GF-D8 (cell line): ENCODE results near the gene ATXN7L1.
"Not testable (repeated sequence)": the region's sequence is repeated elsewhere in the genome, so short reads cannot be mapped to it uniquely, and the experiment has no call there.

Experiments used
- DNase-seq: peaks from one replicate; lab custom pipeline; 2025; lab: John Stamatoyannopoulos, UW

ATXN7L1 gene

GRCh38 chr7:105743351-105744090 lies 132.9 kb downstream of the ATXN7L1 start:
- DNase-seq, result no peak

DNA sequence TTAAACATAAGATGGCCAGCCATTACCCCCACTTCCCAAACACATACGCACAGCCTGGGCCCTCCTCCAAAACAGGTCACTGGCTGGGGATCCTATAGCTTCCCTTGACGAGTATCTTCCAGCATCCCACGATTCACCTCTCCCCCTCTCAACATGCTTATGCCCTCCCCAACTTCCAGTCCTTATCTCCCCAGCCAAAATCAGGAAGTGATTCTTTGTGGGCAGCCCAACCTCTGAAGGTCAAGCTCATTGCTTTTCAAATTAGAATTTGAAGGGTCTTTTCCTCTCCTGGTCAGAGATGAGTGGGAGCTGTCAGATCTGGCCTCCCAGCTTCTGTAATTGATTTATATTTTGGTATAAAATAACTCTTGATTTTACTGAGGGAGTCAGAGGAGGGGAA lies 133.6 kb downstream of the ATXN7L1 start:
- DNase-seq, result no peak

DNA sequence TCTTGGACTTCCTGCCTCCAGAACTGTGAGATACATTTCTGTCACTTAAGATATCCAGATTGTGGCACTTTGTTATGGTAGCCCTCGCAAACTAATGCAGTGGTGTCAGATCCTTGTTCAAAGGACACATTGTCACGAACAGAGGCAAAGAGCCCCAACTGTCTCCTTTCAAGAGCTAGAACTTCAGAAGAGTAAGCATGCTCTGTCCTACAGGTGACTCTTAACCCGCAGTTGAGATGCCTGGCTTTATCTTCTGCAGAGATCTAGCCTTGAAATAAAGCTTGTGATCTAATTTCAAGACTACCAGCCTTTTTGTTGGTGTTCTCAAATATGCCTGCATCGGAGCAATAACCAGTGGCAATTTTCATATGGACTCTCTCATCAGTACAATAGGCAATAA lies 134.4 kb downstream of the ATXN7L1 start:
- DNase-seq, result no peak

DNA sequence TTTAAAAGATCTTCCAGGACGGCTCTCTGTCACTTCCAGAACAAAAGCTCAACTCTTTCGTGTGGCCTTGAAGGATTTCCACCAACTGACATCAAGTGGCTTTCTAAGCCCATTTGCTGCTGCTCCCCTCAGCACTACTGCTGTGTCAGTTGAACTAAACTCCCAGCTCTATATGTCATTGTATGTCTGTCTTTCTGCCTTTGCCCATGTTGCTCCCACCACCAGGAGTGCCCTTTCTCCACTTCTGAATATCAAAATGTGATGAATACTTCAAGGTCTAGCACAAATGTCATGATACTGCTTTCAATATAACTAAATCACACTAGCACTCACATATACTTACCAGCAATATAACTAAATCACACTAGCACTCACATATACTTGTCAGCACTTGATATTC lies 138.3 kb downstream of the ATXN7L1 start:
- no peak for DNase-seq

DNA sequence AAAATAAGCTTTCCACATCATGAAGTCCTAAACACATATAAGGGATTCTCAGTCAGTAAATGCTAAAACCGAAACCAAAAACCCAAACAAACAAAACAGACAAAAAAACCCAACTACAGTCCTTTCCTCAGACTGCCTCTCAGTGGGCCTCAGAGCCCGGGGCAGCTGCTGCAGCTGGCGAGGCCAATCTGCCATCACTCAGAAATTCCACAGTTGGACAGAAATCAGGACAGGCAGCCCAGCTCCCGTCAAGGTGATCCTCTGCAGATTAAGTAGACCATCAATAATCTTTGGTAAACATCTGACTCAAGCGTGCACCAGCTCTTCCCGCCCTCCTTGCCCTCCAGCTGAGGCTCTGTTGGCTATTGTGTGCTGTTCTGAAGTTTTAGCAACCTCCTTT lies 142.2 kb downstream of the ATXN7L1 start:
- no peak for DNase-seq

DNA sequence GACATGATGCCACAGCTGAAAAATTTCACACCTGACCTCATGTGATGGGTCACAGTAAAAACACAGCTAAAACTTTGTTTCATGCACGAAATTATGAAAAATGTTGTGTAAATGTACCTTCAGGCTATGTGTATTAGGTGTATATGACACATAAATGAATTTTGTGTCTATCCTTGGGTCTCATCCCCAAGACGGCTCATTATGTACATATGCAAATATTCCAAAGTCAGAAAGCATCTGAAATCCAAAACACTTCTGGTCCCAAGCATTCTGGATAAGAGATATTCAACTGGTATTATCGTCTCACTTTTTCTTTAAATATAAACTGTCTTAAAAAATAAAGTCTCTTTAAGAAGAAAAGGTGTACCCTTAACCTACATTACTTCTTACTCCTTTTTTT lies 145.4 kb downstream of the ATXN7L1 start:
- no peak for DNase-seq

DNA sequence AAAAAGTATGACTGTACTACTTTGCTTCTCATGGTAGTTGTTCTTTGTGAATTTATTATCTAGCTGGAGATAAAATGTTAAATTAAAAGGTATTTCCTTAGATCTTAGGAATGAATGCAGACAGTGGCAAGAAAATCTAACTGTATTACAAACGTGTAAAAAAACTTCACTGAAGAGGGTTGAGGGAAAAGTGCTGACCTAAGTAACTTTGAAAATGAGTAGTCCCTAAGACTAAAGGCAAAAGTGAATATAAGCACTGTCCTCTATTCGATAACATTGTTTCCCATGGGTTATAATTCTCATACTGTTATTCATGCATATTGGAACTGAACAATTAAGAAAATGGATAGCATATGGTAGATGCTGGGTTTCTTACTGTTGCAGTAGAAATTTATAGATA lies 148.4 kb downstream of the ATXN7L1 start:
- no peak for DNase-seq

- DNase-seq, result no peak
Observed at GRCh38 chr7:105724688-105725087, 151.7 kb downstream of the ATXN7L1 start.

DNA sequence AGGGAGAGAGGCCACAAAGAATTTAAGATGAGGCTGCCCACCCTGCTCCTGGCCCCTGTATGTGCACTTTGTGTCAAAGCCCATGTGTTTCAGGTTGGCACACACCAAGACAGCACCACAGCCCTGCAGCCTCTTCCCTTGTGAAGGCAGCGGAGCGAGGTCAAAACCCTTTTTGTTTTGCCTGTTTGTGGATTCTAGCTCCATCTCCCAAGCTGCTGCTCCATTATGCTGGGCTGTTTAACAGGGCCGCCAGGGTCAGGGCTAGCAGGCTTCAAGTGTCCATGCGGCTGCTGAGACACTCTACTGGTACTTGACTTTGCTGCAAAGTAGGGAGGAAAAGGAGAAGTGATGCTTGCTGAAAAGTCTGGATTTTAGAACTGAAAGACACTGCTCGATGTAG lies 152.8 kb downstream of the ATXN7L1 start:
- no peak for DNase-seq

DNA sequence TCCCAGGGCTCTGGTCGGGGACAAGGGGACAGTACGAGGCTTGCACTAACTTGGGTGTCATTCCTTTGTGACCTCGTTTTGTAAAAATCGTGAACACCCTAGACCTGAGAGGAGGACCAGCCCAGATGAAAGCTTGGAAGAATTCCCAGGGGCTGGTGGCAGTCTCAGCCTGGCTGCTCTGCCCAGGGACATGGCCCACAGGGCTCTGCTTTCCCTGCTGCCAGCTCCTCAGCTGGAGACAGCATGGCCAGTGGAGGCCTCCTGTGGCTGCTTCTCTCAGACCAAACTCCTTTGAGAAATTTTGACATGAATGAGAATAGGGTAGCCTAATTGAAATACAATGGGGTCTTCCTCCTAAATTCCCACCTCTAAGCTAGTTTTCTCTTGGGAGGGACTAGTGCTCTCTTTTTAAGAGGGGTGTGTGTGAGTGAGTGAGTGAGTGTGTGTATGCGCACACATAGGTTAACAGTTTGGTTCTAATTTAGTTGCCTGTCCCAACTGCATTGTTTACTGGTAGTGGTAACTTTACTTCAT lies 154.8 kb downstream of the ATXN7L1 start:
- no peak for DNase-seq

DNA sequence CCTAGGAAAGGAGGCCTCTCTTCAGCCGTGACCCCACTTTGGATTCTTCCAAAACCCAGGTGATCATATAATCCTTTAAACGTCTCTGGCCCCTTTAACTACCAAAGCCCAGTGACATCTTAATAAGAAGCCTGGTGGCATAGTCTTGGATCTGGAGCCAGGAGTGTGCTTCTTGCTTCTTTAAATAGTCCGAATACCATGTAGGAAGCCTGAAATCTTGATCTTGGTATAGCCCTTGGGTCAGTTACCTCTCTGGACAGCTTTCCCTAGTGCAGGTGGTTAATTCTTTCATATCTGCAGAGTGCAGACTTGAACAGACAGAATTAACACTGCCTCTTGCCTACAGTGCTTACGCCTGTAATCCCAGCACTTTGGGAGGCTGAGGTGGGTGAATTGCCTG lies 156.5 kb downstream of the ATXN7L1 start:
- no peak for DNase-seq

DNA sequence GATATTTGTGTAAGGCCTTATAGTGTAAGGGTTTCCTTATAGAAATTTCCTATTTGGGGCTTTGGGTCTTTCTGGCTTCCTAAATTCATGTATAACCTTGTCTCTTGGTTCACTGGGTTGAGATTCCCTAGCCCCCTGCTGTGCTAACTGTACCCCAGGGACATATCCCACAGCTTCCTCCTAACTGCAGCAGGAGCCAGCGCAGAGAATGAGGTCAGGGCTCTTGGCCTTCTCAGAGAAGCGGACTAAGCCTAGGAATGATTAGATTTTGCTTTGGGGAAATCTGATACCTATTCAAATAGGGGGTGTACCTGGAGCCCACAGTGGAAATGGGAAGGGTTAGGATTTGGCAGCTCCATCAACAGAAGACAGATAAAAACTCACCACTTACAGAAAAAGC lies 157.0 kb downstream of the ATXN7L1 start:
- no peak for DNase-seq

DNA sequence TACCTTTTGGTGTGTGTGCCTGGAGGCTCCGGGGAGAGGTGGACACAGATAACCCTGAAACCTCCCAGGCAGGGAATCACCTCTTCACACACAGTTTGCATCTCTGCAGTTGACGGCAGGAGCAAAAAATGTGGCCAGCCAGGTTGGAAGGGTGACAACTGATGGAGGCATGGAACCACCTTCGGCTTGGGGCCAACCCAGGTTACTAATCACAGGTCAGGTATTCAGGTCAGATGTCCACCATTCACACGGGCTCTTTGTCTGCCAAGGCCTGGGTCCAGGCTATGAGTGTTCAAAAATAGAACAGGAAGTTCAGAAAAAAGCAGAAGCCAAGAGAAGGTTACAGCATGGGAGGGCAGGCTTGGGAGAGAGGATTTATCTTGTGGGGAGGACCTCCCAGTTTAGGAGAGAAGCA lies 157.9 kb downstream of the ATXN7L1 start:
- DNase-seq, result no peak

GRCh38 chr7:105715528-105715927 lies 160.9 kb downstream of the ATXN7L1 start:
- DNase-seq, result no peak

DNA sequence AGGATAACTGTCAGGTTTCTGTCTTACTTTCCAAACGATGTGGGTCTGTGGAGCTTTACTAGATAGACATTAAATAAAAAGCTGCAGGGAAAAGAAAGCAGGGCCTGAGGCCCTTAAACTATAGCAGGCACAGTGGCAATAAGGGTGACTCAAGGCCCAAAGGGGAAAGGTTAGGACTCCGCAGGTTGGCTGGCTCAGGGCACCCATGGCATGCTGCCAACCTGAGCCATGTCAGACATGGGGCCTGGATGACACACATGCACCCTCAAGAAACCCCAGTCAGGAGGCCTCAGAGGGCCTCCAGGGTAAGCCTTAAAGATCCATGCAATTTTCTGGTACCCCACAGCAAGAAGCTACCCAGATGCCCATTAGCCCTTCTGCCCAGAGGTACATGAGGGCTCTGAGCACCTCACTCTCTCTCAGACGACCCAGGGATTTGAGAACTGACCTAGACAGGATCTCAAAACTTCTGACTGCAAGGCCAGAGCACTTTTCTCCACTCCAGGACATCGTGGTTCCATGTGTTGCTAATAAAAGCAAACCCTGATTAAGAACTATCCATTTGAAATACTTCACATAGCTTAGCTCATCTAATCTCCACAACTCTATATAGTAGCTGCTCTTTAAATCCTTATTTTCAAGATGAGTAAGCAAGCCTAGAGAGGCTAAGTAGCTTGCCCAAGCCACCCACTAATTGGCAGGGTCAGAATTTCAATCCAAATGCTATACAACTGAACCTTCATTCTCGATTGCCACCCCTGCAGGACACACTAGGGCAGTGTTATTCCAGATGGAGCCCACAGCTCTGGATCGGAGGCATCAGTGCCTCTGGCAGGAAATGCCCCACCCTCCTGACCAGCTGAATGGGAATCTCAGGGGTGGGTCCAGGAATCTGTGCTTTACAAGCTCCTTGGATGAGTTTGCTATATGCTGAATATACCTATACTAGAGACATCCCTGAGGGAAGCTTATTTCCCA lies 162.6 kb downstream of the ATXN7L1 start:
- DNase-seq, result no peak

- DNase-seq, result no peak
Observed at GRCh38 chr7:105712877-105713276, 163.5 kb downstream of the ATXN7L1 start.

- no peak for DNase-seq
Observed at GRCh38 chr7:105711726-105712402, 164.5 kb downstream of the ATXN7L1 start.

DNA sequence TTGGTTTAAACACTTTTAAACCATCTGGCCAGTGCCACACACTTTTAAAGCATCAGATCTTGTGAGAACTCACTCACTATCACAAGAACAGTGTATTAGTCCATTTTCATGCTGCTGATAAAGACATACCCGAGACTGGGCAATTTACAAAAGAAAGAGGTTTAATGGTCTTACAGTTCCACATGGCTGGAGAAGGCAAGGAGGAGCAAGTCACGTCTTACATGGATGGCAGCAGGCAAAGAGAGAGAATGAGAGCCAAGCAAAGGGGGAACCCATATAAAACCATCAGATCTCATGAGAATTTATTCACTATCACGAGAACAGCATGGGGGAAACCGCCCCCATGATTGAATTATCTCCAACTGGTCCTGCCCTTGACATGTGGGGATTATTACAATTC lies 165.7 kb downstream of the ATXN7L1 start:
- DNase-seq, result not testable (repeated sequence)

DNA sequence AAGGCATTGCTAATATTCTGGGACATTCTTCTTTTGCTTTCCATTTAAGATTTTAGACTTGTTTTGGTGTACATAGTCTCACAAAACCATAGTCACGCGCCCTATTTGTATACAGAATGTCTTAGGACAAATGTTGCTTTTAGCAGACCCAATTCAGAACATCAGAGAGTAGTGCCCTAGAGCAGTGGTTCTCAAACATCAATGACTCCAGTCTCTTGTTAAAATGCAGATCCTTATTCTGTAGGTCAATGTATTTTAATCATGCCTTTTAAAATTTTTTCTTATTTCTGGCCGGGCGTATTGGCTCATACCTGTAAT lies 167.7 kb downstream of the ATXN7L1 start:
- no peak for DNase-seq

DNA sequence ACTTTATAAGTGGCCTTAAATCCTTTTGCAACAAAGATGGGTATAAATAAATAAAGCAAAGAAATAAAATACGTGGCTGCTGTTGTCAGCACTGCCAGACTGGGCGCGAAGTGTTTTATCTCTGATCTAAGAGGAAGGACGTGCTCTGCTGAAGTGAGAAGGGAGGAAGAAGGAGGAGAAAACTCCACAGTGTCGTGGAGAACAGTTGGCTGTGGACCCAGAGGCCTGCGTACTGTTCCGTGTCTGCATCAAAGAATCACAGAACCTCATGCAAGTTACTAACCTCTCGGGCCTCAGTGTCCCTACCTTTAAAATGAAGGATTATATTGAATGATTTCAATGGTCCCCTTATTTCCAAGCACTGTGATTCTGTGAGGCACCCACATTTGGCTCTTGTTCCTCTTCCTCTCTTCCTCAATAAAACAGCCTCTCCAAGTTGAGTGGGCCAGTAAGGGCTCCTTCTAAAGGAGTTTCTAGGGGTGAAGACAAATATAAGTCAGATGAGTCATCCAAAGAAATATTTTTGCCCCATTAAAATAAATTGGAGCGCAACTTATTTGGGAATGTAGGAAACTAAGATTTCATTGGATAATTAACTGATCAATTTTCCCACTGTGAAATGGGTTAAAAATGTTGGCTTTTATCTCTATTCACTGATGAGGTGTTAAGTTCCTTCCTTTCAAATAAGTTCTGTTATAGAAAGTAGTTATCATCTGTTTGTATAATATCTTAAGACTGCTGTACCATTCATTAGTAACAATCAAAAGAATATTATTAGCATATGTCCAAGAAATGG lies 168.2 kb downstream of the ATXN7L1 start:
- peak; percentile 33 for DNase-seq

DNA sequence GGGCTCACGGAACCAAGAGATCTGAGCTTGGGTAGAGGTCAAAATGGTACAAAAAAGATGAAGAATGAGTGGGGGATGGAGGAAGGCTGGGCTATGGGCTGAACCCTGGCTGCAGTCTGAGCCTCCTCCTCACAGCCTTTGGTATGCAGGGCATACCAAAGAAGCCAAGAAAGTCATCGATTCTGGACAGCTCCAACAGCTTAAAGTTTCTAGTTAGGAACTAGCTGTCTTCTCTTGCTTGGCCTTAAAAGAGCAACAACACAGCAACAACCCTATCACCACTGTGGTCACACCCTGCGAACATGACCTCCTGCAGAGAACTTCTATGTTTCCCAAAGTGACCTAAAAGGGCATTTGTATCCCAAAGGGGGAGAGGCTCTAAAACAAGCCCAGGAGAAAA lies 169.0 kb downstream of the ATXN7L1 start:
- DNase-seq, result no peak

- no peak for DNase-seq
Observed at GRCh38 chr7:105705427-105705826, 171.0 kb downstream of the ATXN7L1 start.
